Measurements from ENCODE around the gene MBNL1.

Gene MBNL1

DNA sequence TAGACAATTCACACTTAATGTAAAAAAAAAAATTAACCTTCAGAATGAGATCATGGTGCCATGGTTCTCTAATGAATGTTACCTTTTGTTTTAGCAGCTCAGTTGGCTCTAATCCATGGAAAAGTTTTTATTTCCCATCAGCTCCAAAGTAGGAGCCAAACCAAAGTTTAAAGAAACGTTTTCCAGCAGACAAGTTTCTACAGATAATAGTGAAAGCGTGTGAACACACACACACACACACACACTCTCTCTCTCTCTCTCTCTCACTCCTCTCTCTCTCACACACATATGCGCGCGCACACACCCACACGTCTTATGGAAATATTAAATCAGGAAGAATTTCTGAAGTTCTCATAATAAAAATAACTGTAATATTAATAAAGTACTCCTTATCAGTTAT is 46.9 kb downstream of the MBNL1 start:
- ChIA-PET CTCF (interaction anchor here (1.2 to 5.4 kb wide), 3 partner anchors 7 to 19 kb away, joined by 3 to 25 read pairs (median 4); no protein-coding TSS in a partner anchor), POLR2A (no interaction called here)
- DNase-seq (ENCODE audit: extremely low spot score) = no peak
- TF ChIP-seq, protein P1, sequence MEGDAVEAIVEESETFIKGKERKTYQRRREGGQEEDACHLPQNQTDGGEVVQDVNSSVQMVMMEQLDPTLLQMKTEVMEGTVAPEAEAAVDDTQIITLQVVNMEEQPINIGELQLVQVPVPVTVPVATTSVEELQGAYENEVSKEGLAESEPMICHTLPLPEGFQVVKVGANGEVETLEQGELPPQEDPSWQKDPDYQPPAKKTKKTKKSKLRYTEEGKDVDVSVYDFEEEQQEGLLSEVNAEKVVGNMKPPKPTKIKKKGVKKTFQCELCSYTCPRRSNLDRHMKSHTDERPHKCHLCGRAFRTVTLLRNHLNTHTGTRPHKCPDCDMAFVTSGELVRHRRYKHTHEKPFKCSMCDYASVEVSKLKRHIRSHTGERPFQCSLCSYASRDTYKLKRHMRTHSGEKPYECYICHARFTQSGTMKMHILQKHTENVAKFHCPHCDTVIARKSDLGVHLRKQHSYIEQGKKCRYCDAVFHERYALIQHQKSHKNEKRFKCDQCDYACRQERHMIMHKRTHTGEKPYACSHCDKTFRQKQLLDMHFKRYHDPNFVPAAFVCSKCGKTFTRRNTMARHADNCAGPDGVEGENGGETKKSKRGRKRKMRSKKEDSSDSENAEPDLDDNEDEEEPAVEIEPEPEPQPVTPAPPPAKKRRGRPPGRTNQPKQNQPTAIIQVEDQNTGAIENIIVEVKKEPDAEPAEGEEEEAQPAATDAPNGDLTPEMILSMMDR (IDR thresholded peaks at IDR 0.05; ENCODE audit: control extremely low read depth, extremely low read depth, low read depth, missing control alignments) = no peak

DNA sequence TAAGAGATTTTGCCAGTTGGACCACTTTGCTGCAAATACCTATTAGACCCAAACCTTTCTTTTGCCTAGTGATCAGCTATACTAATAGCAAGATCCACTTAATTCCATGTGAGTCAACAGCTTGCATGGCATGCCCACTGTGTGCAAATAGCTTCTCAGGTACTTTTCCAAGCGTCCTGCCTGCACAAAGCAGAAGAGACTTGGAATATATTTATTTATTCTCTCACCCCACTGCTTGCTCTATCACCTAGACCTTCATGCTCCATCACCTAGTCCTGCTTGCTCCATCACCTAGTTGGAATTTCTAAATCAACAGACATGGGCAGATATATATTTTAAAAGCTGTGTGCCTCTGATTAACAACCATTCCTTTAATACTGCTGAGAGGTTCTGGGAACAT is 47.6 kb downstream of the MBNL1 start:
- ChIA-PET CTCF (interaction anchor here (1.2 to 5.4 kb wide), 3 partner anchors 7 to 19 kb away, joined by 4 to 25 read pairs (median 4); no protein-coding TSS in a partner anchor), POLR2A (no interaction called here)
- no peak for DNase-seq (ENCODE audit: extremely low spot score)
- TF ChIP-seq, protein P1 (IDR thresholded peaks at IDR 0.05; ENCODE audit: control extremely low read depth, extremely low read depth, low read depth, missing control alignments) = no peak

GRCh38 chr3:152317184-152317583 is 48.5 kb downstream of the MBNL1 start:
- no peak for DNase-seq (ENCODE audit: extremely low spot score)
- TF ChIP-seq, protein P1 (IDR thresholded peaks at IDR 0.05; ENCODE audit: control extremely low read depth, extremely low read depth, low read depth, missing control alignments) = no peak
- CTCF ChIA-PET = interaction anchor here (1.1 to 5.4 kb wide), 4 partner anchors 8 to 48 kb away, joined by 4 to 25 read pairs (median 4); no protein-coding TSS in a partner anchor
- POLR2A ChIA-PET = no interaction called here

DNA sequence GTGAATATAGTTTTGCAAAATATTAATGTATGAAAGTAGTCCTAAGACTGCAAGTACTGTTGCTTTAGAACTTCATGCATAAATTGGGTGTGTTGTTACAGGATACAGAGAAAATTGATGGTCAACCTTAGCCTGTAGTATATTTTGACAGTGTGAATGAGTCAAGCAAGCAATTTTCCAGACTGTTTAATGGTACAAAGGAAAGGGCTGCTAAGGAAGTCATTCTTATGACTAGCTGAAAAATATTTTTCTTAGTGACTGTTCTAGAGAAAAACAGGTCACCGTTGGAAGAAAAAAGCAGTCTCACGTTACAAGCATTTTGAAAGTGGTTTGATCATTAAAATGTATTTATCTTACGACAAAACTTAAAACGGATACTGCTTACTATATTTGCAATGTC is 49.2 kb downstream of the MBNL1 start:
- no peak for DNase-seq (ENCODE audit: extremely low spot score)
- TF ChIP-seq, protein P1 (IDR thresholded peaks at IDR 0.05; ENCODE audit: control extremely low read depth, extremely low read depth, low read depth, missing control alignments) = no peak
- ChIA-PET CTCF (interaction anchor here (0.8 to 5.4 kb wide), 9 partner anchors 9 to 134 kb away, joined by 3 to 25 read pairs (median 4); no protein-coding TSS in a partner anchor), POLR2A (no interaction called here)

DNA sequence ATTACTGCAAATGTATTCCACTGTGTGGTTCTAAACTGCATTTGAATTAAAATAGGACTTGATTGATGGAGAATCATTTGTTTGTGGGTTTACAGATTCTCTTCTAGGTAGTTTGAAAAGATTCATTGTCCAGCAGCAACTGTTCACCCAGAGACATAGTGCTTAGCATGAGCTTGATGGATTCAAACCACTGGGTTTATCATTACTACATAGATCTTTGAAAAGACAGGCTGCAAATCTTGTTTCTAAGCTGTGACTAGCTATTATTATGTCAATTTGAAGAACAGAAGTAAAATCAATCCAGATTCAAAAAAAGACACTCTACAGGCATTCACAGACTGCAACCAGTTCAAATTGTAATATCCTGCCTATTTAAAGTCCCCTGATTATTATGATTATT is 49.8 kb downstream of the MBNL1 start:
- TF ChIP-seq, protein P1 (IDR thresholded peaks at IDR 0.05; ENCODE audit: control extremely low read depth, extremely low read depth, low read depth, missing control alignments) = no peak
- ChIA-PET POLR2A (no interaction called here), CTCF (interaction anchor here (0.8 to 5.4 kb wide), 9 partner anchors 9 to 135 kb away, joined by 3 to 25 read pairs (median 4); no protein-coding TSS in a partner anchor)
- no peak for DNase-seq (ENCODE audit: extremely low spot score)

- TF ChIP-seq, protein P1 (IDR thresholded peaks at IDR 0.05; ENCODE audit: control extremely low read depth, extremely low read depth, low read depth, missing control alignments) = no peak
- CTCF ChIA-PET = interaction anchor here (0.9 to 5.4 kb wide), 3 partner anchors 10 to 136 kb away, joined by 3 to 25 read pairs (median 4); no protein-coding TSS in a partner anchor
- DNase-seq (ENCODE audit: extremely low spot score) = no peak
- POLR2A ChIA-PET = no interaction called here
These were observed 50.5 kb downstream of the MBNL1 start for GRCh38 chr3:152319256-152319655.
